ENCODE measurements around the gene TAF11L14.
"Not testable (repeated sequence)": the region's sequence is repeated elsewhere in the genome, so short reads cannot be mapped to it uniquely, and the experiment has no call there.

TAF11L14 gene

DNA sequence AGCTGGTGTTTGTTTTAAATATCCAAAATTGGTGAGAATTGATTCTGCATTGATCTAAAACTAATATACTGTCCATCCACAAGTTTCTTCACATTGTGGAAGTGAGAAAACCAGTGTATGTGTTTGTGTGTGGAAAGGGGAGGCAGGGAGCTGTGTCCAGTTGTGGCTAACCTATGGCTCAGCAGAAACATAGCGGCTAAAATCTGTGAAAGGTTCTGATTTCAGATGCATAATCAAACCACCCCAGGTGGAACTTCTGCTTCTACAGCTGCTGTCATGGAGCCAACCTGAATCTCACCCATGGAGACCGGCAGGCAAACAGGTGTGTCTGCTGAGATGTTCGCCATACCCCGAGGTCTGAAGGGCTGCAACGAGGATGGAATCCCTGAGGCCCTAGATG lies at the start of gene TAF11L14:
TAF11L14 (plus strand) TSS at position 301 of the 400 bp plus-strand sequence.
- no peak for DNase-seq

DNA sequence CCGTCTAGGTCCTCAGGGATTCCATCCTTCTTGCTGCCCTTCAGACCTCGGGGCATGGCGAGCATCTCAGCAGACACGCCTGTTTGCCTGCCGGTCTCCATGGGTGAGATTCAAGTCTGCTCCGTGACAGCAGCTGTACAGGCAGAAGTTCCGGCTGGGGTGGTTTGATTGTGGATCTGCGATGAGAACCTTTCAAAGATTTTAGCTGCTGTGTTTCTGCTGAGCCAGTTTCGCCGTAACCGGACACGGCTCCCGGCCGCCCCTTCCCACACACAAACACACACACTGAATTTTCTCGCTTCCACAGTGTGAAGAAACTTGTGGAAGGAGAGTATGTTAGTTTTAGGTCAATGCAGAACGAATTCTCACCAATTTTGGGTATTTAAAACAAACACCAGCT lies 48.6 kb upstream of the TAF11L14 start, which contains the start of gene TAF11L7:
TAF11L7 (minus strand) TSS at position 101 of the 400 bp plus-strand sequence.
- not testable (repeated sequence) for DNase-seq

DNA sequence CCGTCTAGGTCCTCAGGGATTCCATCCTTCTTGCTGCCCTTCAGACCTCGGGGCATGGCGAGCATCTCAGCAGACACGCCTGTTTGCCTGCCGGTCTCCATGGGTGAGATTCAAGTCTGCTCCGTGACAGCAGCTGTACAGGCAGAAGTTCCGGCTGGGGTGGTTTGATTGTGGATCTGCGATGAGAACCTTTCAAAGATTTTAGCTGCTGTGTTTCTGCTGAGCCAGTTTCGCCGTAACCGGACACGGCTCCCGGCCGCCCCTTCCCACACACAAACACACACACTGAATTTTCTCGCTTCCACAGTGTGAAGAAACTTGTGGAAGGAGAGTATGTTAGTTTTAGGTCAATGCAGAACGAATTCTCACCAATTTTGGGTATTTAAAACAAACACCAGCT lies 43.4 kb upstream of the TAF11L14 start, which contains the start of gene TAF11L8:
TAF11L8 (minus strand) TSS at position 101 of the 400 bp plus-strand sequence.
- not testable (repeated sequence) for DNase-seq

DNA sequence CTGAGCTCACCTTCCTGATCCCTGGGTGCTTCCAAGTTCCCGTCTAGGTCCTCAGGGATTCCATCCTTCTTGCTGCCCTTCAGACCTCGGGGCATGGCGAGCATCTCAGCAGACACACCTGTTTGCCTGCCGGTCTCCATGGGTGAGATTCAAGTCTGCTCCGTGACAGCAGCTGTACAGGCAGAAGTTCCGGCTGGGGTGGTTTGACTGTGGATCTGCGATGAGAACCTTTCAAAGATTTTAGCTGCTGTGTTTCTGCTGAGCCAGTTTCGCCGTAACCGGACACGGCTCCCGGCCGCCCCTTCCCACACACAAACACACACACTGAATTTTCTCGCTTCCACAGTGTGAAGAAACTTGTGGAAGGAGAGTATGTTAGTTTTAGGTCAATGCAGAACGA lies 40.0 kb upstream of the TAF11L14 start, which contains the start of gene TAF11L9:
TAF11L9 (minus strand) TSS at position 140 of the 400 bp plus-strand sequence.
- DNase-seq, result not testable (repeated sequence)

DNA sequence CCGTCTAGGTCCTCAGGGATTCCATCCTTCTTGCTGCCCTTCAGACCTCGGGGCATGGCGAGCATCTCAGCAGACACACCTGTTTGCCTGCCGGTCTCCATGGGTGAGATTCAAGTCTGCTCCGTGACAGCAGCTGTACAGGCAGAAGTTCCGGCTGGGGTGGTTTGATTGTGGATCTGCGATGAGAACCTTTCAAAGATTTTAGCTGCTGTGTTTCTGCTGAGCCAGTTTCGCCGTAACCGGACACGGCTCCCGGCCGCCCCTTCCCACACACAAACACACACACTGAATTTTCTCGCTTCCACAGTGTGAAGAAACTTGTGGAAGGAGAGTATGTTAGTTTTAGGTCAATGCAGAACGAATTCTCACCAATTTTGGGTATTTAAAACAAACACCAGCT lies 36.5 kb upstream of the TAF11L14 start, which contains the start of gene TAF11L10:
TAF11L10 (minus strand) TSS at position 101 of the 400 bp plus-strand sequence.
- DNase-seq, result not testable (repeated sequence)

DNA sequence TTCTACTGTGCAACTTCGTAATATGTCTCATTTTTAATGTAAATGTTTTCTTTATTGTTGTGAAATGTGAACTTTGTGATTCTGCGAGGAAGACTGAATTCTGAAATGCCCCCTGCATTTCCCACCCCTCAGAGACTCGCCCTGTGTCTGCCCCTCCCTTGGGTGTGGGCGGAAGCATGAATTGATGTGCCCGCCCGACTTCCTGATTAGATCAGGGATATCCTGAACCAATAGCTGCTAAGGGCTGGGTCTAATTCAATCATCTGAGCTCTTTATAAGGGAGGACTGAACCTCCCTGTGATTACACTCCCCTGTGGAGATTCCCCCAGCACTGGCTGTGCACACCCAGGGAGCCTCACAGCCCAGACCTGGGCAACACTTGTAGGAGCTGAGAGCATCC lies 30.4 kb upstream of the TAF11L14 start, which contains the start of gene TAF11L11:
TAF11L11 (plus strand) TSS at position 304 of the 400 bp plus-strand sequence.
- DNase-seq, result not testable (repeated sequence)

DNA sequence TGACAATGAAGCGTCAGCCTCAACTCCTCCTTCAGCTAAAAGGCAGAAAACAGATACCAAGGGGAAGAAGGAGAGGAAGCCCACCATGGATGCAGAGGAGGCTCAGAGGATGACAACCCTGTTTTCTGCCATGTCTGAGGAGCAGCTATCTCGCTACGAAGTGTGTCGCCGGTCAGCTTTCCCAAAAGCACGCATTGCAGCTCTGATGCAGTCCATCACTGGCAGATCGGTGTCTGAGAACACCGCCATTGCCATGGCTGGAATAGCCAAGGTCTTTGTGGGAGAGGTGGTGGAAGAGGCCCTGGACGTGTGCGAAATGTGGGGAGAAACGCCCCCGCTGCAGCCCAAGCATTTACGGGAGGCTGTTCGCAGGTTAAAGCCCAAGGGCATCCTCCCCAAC lies 29.3 kb upstream of the TAF11L14 start:
- DNase-seq, result no peak

DNA sequence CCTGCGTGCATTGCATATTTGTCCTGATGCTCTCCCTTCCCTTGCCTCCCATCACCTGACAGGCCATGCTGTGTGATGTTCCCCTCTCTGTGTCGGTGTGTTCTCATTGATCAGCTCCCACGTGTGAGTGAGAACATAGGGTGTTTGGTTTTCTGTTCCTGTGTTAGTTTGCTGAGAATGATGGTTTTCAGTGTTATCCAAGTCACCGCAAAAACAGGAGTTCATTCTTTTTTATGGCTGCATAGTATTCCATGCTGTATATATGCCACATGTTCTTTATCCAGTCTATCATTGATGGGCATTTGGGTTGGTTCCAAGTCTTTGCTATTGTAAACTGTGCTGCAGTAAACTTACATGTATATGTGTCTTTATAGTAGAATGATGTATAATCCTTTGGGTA lies 26.8 kb upstream of the TAF11L14 start:
- DNase-seq, result not testable (repeated sequence)

DNA sequence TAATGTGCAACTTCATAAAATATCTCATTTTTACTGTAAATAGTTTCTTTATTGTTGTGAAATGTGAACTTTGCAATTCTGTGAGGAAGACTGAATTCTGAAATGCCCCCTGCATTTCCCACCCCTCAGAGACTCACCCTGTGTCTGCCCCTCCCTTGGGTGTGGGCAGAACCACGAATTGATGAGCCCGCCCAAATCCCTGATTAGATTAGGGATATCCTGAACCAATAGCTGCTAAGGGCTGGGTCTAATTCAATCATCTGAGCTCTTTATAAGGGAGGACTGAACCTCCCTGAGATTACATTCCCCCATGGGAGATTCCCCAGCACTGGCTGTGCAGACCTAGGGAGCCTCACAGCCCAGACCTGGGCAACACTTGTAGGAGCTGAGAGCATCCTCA lies 24.2 kb upstream of the TAF11L14 start, which contains the start of gene TAF11L12:
TAF11L12 (plus strand) TSS at position 301 of the 400 bp plus-strand sequence.
- not testable (repeated sequence) for DNase-seq

DNA sequence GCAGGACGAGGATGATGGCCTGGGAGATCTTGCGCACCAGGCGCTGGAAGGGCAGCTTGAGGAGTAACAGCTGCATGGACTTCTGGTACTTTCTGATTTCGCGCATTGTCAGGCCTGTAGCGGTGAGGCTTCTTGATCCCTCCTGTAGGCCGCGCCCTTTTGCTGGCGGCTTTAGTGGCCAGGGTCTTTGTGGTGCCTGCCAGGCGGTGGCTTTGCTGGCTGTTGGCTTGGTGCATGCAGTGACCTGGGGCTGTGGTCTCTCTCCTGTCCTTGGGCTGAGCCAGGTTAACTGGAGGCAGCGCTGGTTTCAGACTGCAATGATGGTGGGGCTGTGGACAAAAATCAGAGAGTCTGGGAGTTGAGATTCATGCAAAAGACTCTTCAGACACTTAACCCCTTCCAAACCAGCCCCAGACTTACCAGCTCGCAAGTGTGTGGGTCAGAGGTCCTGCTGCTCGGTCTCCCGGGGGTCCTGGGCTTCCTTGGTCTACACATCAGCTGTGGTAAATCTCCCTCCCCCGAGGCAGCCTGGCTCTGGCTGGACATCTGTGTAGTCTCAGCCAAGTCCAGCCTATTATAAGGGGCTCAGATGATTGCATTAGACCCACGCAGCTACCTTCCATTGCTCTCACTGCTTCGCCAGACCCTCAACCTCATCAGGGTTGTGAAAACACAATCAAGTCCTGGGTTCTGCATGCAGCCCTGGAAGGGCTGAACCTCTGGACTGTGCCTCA lies 19.2 kb upstream of the TAF11L14 start:
- no peak for DNase-seq

DNA sequence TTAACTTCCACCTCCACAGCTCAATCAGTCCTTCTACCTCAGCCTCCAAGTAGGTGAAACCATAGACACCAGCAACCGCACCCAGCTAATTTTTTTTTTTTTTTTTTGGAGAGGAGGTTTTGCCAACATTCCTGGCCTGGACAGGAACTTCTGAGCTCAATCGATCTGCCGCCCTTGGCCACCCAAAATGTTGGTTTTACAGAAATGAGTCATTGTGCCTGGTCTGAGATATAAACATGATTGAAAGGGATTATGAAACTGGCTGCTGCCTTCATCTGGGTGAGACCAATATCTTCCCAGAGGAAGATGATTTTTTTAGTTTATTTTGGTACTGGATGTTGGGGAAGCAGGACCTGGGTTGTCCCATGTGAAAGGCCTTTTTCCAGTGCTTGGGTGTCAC lies 14.9 kb upstream of the TAF11L14 start:
- no peak for DNase-seq

DNA sequence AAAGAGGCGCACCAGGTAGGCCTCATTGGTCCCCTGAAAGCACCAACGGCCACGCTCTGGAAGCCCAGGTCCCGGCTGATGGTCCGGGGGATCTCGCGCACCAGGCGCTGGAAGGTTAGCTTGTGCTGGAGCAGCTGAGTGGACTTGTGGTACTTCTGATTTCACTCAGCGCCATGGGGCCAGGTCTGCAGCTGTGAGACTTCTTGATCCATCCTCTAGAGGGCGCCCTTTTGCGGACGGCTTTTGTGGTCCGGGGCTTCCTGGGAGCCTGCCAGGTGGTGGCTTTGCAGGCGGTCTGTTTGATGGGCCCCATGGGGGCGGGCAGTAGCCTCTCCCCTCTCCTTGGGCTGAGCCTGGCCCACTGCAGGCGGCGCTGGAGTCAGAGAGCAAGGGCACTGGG lies 13.6 kb upstream of the TAF11L14 start:
- no peak for DNase-seq

DNA sequence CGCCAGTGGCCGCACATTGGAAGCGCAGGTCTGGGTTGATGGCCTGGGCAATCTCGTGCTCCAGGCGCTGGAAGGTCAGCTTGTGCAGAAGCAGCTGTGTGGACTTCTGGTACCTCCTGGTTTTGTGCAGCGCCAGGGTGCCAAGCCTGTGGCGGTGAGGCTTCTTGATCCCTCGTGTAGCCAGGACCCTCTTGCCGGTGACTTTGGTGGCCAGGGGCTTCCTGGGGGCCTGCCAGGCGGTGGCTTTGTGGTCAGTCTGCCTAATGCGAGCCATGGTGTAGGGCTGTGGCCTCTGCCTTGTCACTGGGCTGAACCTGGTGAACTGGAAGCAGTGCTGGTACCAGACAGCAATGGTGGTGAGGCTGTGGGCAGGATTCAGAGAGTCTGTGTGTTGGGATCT lies 8.6 kb upstream of the TAF11L14 start:
- DNase-seq, result no peak

DNA sequence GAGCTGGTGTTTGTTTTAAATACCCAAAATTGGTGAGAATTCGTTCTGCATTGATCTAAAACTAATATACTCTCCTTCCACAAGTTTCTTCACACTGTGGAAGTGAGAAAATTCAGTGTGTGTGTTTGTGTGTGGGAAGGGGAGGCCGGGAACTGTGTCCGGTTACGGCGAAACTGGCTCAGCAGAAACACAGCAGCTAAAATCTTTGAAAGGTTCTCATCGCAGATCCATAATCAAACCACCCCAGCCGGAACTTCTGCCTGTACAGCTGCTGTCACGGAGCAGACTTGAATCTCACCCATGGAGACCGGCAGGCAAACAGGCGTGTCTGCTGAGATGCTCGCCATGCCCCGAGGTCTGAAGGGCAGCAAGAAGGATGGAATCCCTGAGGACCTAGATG lies 2.5 kb upstream of the TAF11L14 start, which contains the start of gene TAF11L13:
TAF11L13 (plus strand) TSS at position 301 of the 400 bp plus-strand sequence.
- not testable (repeated sequence) for DNase-seq

DNA sequence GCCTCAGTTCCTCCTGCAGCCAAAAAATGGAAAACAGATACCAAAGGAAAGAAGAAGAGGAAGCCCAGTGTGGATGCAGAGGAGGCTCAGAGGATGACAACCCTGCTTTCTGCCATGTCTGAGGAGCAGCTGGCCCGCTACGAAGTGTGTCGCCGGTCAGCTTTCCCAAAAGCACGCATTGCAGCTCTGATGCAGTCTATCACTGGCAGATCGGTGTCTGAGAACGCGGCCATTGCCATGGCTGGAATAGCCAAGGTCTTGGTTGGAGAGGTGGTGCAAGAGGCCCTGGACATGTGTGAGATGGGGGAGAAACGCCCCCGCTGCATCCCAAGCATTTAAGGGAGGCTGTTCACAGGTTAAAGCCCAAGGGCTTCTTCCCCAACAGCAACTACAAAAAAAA lies 15.0 kb downstream of the TAF11L14 start:
- DNase-seq, result not testable (repeated sequence)

DNA sequence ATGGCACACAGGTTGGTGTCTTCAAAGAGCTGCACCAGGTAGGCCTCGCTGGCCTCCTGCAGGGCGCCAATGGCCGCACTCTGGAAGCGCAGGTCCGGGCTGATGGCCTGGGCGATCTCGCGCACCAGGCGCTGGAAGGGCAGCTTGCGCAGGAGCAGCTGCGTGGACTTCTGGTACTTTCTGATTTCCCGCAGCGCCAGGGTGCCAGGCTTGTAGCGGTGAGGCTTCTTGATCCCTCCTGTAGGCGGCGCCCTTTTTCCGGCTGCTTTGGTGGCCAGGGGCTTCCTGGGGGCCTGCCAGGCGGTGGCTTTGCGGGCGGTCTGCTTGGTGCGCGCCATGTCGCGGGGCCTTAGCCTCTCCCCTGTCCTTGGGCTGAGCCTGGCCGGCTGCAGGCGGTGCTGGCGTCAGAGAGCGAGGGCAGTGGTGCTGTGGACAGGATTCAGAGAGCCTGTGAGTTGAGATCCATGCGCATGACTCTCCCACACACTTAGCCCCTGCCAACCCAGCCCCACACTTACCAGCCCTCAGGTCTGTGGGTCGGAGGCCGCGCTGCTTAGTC lies 21.0 kb downstream of the TAF11L14 start:
- DNase-seq, result not testable (repeated sequence)

DNA sequence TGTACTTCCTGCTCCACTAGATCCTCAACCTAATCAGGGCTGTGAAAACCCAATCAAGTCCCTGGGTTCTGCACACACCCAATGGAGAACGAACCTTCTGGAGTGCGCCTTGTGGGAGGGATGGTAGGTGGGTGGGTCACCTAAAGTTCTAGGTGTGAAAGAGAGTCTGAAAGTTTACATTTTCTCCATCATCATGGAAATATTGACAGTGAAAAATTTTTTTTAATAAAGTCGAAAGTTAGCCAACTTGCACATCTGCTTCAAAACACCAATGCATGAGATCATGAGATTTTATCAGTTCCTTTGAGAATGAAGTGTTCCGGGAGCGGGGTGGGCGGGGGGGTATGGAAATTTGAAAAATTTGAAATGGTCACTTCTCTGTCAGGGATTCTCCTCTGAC lies 21.7 kb downstream of the TAF11L14 start:
- DNase-seq, result no peak

DNA sequence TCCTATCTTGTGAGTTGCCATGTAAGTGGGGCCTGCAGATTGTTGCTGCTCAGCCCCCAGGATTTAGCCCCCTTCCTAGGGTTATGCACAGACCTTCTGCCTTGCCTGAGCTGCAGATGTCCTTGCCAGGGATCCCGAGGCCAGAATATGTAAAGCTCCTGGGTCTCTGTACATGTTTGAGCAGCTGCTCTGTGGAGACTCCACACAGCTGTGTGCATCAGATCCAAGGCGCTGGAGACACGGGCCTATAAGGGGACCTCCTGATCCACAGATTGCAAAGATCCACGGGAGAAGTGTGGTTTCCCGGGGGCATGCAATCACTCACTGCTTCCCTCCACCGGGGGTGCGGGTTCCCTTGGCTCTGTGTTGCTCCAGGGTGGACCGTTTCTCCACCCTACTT lies 28.9 kb downstream of the TAF11L14 start:
- DNase-seq, result no peak

DNA sequence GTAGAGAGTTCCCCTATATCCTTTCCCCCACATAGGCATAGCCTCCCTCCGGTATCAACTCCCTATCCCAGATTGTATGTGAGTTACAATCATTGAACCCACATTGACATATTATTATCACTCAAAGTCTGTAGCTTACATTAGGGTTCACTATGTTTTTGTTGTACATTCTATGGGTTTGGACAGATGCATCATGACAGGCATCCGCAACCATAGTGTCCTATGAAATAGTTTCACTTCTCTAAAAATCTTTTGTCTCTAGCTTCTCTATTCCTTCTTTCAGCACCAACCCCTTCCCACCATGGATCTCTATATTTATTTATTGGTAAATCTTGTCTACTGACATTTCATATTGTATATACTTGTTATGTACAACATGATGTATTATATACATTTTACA lies 31.6 kb downstream of the TAF11L14 start:
- no peak for DNase-seq

DNA sequence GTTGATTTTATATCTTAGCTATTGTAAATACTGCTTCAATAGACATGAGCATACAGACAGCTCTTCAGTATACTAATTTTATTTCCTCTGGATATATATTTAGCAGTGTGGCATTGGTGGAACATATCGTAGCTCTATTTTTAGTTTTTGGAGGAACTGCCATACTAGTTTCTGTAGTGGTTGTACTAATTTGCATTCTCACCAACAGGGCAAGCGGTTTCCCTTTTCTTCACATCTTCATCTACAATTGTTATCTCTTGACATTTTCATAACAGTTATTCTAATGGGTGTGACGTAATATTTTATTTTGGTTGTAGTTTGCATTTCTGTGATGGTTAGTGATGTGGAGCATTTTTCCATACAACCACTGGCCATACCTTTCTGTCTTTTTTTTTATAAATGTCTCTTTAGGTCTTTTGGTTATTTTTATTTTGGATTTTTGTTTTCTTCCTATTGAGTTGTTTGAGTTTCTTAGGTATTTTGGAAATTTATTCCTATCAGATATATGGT lies 32.5 kb downstream of the TAF11L14 start:
- no peak for DNase-seq

DNA sequence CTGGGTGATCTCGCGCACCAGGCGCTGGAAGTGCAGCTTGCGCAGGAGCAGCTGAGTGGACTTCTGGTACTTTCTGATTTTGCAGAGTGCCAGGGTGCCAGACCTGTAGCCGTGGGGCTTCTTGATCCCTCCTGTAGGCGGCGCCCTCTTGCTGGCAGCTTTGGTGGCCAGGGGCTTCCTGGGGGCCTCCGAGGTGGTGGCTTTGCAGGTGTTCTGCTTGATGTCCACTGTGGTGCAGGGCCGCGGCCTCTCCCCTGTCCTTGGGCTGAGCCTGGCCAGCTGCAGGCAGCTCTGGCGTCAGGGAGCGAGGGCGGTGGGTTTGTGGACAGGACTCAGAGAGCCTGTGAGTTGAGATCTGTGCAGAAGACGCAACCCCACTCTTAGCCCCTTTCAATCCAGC lies 36.1 kb downstream of the TAF11L14 start:
- DNase-seq, result no peak

DNA sequence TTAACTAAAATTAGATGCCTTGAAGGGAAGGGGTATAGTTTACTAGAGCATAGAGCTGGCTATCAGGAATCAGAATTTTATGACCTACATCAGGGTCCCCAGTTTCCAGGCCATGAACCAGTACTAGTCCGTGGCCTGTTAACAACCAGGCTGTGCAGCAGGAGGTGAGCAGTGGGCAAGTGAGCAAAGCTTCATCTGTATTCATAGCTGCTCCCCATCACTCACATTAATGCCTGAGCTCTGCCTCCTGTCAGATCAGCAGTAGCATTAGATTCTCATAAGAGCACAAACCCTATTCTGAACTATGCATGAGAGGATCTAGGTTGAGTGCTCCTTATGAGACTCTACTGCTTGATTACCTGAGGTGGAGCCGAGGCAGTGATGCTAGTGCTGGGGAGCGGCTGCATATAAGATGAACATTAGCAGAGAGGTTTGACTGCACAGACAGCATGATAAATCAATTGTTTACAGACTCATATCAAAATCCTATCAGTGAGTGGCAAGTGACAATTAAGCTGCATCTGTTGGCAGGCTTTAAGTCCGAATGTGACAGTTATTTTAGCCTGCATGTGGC lies 44.6 kb downstream of the TAF11L14 start:
- no peak for DNase-seq

DNA sequence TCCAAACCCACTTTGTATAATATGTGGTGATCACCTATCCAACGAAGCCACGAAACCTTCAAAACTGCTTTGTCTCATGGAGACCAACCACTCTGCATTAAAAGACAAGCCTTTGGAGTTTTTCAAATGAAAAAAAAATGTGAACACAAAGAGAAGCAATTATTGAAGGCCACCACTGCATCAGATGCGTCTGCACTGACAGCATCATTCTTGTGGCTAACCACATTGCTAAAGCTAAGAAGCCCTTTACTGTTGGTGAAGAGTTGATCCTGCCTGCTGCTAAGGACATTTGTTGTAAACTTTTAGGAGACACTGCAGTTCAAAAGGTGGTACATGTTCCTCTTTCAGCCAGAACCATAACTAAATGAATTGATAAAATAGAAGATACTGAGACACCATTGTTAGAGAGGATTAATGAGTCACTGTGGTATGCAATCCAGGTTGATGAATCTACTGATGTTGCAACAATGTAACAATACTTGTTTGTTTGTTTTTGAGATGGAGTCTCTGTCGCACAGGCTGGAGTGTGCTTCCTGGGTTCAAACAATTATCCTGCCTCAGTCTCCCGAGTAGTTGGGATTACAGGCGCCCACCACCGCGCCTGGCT lies 45.4 kb downstream of the TAF11L14 start:
- DNase-seq, result no peak
